ENCODE results near the gene ZNF556.

- TF ChIP-seq, protein P1, sequence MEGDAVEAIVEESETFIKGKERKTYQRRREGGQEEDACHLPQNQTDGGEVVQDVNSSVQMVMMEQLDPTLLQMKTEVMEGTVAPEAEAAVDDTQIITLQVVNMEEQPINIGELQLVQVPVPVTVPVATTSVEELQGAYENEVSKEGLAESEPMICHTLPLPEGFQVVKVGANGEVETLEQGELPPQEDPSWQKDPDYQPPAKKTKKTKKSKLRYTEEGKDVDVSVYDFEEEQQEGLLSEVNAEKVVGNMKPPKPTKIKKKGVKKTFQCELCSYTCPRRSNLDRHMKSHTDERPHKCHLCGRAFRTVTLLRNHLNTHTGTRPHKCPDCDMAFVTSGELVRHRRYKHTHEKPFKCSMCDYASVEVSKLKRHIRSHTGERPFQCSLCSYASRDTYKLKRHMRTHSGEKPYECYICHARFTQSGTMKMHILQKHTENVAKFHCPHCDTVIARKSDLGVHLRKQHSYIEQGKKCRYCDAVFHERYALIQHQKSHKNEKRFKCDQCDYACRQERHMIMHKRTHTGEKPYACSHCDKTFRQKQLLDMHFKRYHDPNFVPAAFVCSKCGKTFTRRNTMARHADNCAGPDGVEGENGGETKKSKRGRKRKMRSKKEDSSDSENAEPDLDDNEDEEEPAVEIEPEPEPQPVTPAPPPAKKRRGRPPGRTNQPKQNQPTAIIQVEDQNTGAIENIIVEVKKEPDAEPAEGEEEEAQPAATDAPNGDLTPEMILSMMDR (conservative IDR thresholded peaks at IDR 0.05; ENCODE audit: low read depth in 2 of 2), result no peak
- TF ChIP-seq POLR2AphosphoS5 (IDR thresholded peaks at IDR 0.05; ENCODE audit: low read depth) (no peak), EZH2 (IDR thresholded peaks at IDR 0.05; ENCODE audit: low read depth, unreplicated experiment) (no peak), JUNB (IDR thresholded peaks at IDR 0.05; ENCODE audit: unreplicated experiment) (no peak), EZH2phosphoT487 (IDR thresholded peaks at IDR 0.05; ENCODE audit: unreplicated experiment) (no peak), REST (IDR thresholded peaks at IDR 0.05; ENCODE audit: unreplicated experiment) (no peak), STAT1 (IDR thresholded peaks at IDR 0.05; ENCODE audit: unreplicated experiment) (no peak), NANOG (IDR thresholded peaks at IDR 0.05; ENCODE audit: borderline replicate concordance) (no peak), CREB1 (CRISPR knock-in tag; IDR thresholded peaks at IDR 0.05; ENCODE audit: low read depth) (no peak), ZNF331 (CRISPR knock-in tag; IDR thresholded peaks at IDR 0.05; ENCODE audit: low read depth) (no peak), ZNF114 (CRISPR knock-in tag; IDR thresholded peaks at IDR 0.05) (no peak)
- TF ChIP-seq, protein P2, sequence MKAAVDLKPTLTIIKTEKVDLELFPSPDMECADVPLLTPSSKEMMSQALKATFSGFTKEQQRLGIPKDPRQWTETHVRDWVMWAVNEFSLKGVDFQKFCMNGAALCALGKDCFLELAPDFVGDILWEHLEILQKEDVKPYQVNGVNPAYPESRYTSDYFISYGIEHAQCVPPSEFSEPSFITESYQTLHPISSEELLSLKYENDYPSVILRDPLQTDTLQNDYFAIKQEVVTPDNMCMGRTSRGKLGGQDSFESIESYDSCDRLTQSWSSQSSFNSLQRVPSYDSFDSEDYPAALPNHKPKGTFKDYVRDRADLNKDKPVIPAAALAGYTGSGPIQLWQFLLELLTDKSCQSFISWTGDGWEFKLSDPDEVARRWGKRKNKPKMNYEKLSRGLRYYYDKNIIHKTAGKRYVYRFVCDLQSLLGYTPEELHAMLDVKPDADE (IDR thresholded peaks at IDR 0.05), result no peak
- TF ChIP-seq, protein P3, sequence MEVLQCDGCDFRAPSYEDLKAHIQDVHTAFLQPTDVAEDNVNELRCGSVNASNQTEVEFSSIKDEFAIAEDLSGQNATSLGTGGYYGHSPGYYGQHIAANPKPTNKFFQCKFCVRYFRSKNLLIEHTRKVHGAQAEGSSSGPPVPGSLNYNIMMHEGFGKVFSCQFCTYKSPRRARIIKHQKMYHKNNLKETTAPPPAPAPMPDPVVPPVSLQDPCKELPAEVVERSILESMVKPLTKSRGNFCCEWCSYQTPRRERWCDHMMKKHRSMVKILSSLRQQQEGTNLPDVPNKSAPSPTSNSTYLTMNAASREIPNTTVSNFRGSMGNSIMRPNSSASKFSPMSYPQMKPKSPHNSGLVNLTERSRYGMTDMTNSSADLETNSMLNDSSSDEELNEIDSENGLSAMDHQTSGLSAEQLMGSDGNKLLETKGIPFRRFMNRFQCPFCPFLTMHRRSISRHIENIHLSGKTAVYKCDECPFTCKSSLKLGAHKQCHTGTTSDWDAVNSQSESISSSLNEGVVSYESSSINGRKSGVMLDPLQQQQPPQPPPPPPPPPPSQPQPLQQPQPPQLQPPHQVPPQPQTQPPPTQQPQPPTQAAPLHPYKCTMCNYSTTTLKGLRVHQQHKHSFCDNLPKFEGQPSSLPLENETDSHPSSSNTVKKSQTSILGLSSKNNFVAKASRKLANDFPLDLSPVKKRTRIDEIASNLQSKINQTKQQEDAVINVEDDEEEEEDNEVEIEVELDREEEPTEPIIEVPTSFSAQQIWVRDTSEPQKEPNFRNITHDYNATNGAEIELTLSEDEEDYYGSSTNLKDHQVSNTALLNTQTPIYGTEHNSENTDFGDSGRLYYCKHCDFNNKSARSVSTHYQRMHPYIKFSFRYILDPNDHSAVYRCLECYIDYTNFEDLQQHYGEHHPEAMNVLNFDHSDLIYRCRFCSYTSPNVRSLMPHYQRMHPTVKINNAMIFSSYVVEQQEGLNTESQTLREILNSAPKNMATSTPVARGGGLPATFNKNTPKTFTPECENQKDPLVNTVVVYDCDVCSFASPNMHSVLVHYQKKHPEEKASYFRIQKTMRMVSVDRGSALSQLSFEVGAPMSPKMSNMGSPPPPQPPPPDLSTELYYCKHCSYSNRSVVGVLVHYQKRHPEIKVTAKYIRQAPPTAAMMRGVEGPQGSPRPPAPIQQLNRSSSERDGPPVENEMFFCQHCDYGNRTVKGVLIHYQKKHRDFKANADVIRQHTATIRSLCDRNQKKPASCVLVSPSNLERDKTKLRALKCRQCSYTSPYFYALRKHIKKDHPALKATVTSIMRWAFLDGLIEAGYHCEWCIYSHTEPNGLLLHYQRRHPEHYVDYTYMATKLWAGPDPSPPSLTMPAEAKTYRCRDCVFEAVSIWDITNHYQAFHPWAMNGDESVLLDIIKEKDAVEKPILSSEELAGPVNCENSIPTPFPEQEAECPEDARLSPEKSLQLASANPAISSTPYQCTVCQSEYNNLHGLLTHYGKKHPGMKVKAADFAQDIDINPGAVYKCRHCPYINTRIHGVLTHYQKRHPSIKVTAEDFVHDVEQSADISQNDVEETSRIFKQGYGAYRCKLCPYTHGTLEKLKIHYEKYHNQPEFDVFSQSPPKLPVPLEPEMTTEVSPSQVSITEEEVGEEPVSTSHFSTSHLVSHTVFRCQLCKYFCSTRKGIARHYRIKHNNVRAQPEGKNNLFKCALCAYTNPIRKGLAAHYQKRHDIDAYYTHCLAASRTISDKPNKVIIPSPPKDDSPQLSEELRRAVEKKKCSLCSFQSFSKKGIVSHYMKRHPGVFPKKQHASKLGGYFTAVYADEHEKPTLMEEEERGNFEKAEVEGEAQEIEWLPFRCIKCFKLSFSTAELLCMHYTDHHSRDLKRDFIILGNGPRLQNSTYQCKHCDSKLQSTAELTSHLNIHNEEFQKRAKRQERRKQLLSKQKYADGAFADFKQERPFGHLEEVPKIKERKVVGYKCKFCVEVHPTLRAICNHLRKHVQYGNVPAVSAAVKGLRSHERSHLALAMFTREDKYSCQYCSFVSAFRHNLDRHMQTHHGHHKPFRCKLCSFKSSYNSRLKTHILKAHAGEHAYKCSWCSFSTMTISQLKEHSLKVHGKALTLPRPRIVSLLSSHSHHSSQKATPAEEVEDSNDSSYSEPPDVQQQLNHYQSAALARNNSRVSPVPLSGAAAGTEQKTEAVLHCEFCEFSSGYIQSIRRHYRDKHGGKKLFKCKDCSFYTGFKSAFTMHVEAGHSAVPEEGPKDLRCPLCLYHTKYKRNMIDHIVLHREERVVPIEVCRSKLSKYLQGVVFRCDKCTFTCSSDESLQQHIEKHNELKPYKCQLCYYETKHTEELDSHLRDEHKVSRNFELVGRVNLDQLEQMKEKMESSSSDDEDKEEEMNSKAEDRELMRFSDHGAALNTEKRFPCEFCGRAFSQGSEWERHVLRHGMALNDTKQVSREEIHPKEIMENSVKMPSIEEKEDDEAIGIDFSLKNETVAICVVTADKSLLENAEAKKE (CRISPR knock-in tag; IDR thresholded peaks at IDR 0.05), result no peak
Observed at GRCh38 chr19:2850256-2850925, 16.7 kb upstream of the ZNF556 start.

All from GM23338 (cell line).